HCT116 (cell line): ENCODE results near the gene AKR1E2. TPM values are rescaled to one million over a fixed set of nuclear protein-coding genes. Genes with fewer than 3 reads are reported as not detected.

Experiments used
- ATAC-seq: fragments of 200-7000 bp; cut with Tn5 transposase; 2 replicates; pipeline ENCODE4 v1.9.1; 2020; ENCODE audit warnings: mild to moderate bottlenecking, moderate library complexity
- BruUV-seq: library from RNA; stranded (reverse); fragments of 400-500 nt; replicated peaks from 2 replicates; lab custom pipeline; 2021; lab: Mats Ljungman, UMichigan
- CTCF ChIA-PET: fragments of 300-600 bp; sonication (Branson Sonifier 250); formaldehyde crosslinking; loops from one replicate; lab custom pipeline; 2021; ENCODE audit warnings: antibody characterized with exemption; lab: Charles Lee
- POLR2A ChIA-PET: fragments of 300-600, 350-600 bp; sonication (Branson Sonifier 250); formaldehyde crosslinking; loops from one replicate; lab custom pipeline; 2021; ENCODE audit warnings: antibody characterized with exemption; lab: Charles Lee
- RAD21 ChIA-PET, 2 experiments: fragments of 300-600 bp; sonication (Branson Sonifier 250); formaldehyde crosslinking; loops; one replicate each; lab custom pipeline; 2023; ENCODE audit warnings: low total read pairs in 2 of 2; ENCODE audit not compliant: uncharacterized antibody in 2 of 2, unreplicated experiment in 2 of 2, low non-redundant PET in 1 of 2; lab: Charles Lee
- DNase-seq: peaks from one replicate; pipeline ENCODE4 v3.0.0-alpha.2; 2010; ENCODE audit warnings: low read depth, low spot score
- H2AFZ ChIP-seq: fragments of 200-600 bp; shearing (Covaris generic), sonication (generic); 2 replicates; pipeline ENCODE4 v1.6.1; 2017; ENCODE audit warnings: low read depth, mixed run types, mixed read lengths, antibody characterized with exemption, low read length; ENCODE audit not compliant: poor library complexity, severe bottlenecking
- H3K27ac ChIP-seq: 2 replicates; pipeline ENCODE4 v1.5.1; 2012; ENCODE audit warnings: low read depth, low read length
- H3K27me3 ChIP-seq: fragments of 200-600 bp; sonication (generic); 2 replicates; pipeline ENCODE4 v1.6.1; 2016; ENCODE audit warnings: mixed run types, low read length, mixed read lengths; ENCODE audit not compliant: insufficient read depth
- H3K36me3 ChIP-seq, 2 experiments: fragments of 200-500 bp in 1 of 2; fragments of 200-600 bp in 1 of 2; sonication (Bioruptor generic) in 1 of 2; sonication (generic) in 1 of 2; 2 replicates each; pipeline versions ENCODE4 v1.5.1 to v1.6.1; 2014 to 2016; ENCODE audit warnings: low read length in 2 of 2, inconsistent platforms in 1 of 2, mixed read lengths in 1 of 2, mixed run types in 1 of 2; ENCODE audit not compliant: insufficient read depth in 2 of 2, control insufficient read depth in 1 of 2
- H3K4me1 ChIP-seq, 2 experiments: fragments of 200-600 bp in 1 of 2; sonication (generic) in 1 of 2; 2 replicates each; pipeline versions ENCODE4 v1.5.1 to v1.6.1; 2012 to 2017; ENCODE audit warnings: low read length in 2 of 2, inconsistent platforms in 1 of 2, mild to moderate bottlenecking in 1 of 2, mixed read lengths in 1 of 2, mixed run types in 1 of 2, moderate library complexity in 1 of 2; ENCODE audit not compliant: insufficient read depth in 2 of 2, control insufficient read depth in 1 of 2
- H3K4me2 ChIP-seq: fragments of 200-600 bp; sonication (generic); 2 replicates; pipeline ENCODE4 v1.6.1; 2017; ENCODE audit warnings: mixed run types, low read length, mixed read lengths
- H3K4me3 ChIP-seq, 2 experiments: fragments of 200-600 bp in 1 of 2; sonication (generic) in 1 of 2; replicated peaks in 1 of 2; 2 replicates each; pipeline ENCODE4 v1.5.1; 2011 to 2016; ENCODE audit warnings: low read length in 2 of 2, control low read depth in 1 of 2, low read depth in 1 of 2, mild to moderate bottlenecking in 1 of 2, mixed read lengths in 1 of 2, mixed run types in 1 of 2
- H3K79me2 ChIP-seq: fragments of 200-600 bp; sonication (generic); 2 replicates; pipeline ENCODE4 v1.6.1; 2017; ENCODE audit warnings: mild to moderate bottlenecking, mixed run types, low read length, moderate library complexity, mixed read lengths; ENCODE audit not compliant: insufficient read depth
- H3K9ac ChIP-seq: fragments of 200-600 bp; sonication (generic); 2 replicates; pipeline ENCODE4 v1.6.1; 2016; ENCODE audit warnings: low read length, mixed read lengths
- H3K9me2 ChIP-seq: fragments of 200-600 bp; sonication (generic), shearing (Covaris generic); 2 replicates; pipeline ENCODE4 v1.6.1; 2017; ENCODE audit warnings: mixed run types, mild to moderate bottlenecking, moderate library complexity; ENCODE audit not compliant: insufficient read depth
- H3K9me3 ChIP-seq, 2 experiments: fragments of 200-500 bp in 1 of 2; fragments of 200-600 bp in 1 of 2; sonication (Bioruptor generic) in 1 of 2; sonication (generic) in 1 of 2; 2 replicates each; pipeline ENCODE4 v1.6.1; 2014 to 2017; ENCODE audit warnings: low read length in 2 of 2, mixed read lengths in 2 of 2, inconsistent platforms in 1 of 2, low read depth in 1 of 2, mild to moderate bottlenecking in 1 of 2, mixed run types in 1 of 2, moderate library complexity in 1 of 2; ENCODE audit not compliant: control insufficient read depth in 1 of 2, insufficient read depth in 1 of 2
- H4K20me1 ChIP-seq: fragments of 200-600 bp; sonication (generic), shearing (Covaris generic); 2 replicates; pipeline ENCODE4 v1.6.1; 2017; ENCODE audit warnings: mixed run types, mild to moderate bottlenecking, moderate library complexity; ENCODE audit not compliant: insufficient read depth
- CBX3 ChIP-seq: IDR thresholded peaks from 2 replicates; pipeline ENCODE4 v1.6.1; 2012; ENCODE audit warnings: low read depth
- CEBPB ChIP-seq: IDR thresholded peaks from 2 replicates; pipeline ENCODE4 v1.6.1; 2012; ENCODE audit warnings: low read depth
- EGR1 ChIP-seq: IDR thresholded peaks from 2 replicates; pipeline ENCODE4 v1.6.1; 2012; ENCODE audit warnings: low read depth
- EZH2 ChIP-seq: fragments of 200-600 bp; sonication (generic); IDR thresholded peaks from 2 replicates; pipeline ENCODE4 v1.6.1; 2017; ENCODE audit warnings: antibody characterized with exemption, mixed run types
- JUND ChIP-seq: IDR thresholded peaks from 2 replicates; pipeline ENCODE4 v1.6.1; 2012
- POLR2A ChIP-seq: IDR thresholded peaks from 2 replicates; pipeline ENCODE4 v1.7.0; 2011; ENCODE audit warnings: borderline replicate concordance; ENCODE audit not compliant: insufficient read depth, insufficient read length; ENCODE audit errors: extremely low read depth
- POLR2AphosphoS5 ChIP-seq: IDR thresholded peaks from 2 replicates; pipeline ENCODE4 v1.6.1; 2011; ENCODE audit warnings: mild to moderate bottlenecking, low read depth, low read length, moderate library complexity
- RAD21 ChIP-seq: IDR thresholded peaks from 2 replicates; pipeline ENCODE4 v1.6.1; 2012; ENCODE audit warnings: low read depth, mild to moderate bottlenecking
- SIN3A ChIP-seq: IDR thresholded peaks from 2 replicates; pipeline ENCODE4 v1.6.1; 2012; ENCODE audit warnings: low read depth
- SRF ChIP-seq: IDR thresholded peaks from 2 replicates; pipeline ENCODE4 v1.6.1; 2012; ENCODE audit warnings: low read depth
- TCF7L2 ChIP-seq: IDR thresholded peaks from 2 replicates; pipeline ENCODE4 v1.7.0; 2011; ENCODE audit warnings: borderline replicate concordance, inconsistent platforms; ENCODE audit not compliant: insufficient read depth, insufficient read length; ENCODE audit errors: extremely low read depth
- ZFX ChIP-seq: fragments of 450-650 bp; IDR thresholded peaks from 2 replicates; pipeline ENCODE4 v1.6.1; 2017
- intact Hi-C: fragments of 100-400 bp; cut with micrococcal nuclease; formaldehyde crosslinking; loops from 2 replicates; pipeline ENCODE4 v1.10.0; 2022
- total RNA-seq: library from RNA; stranded (reverse); gene quantifications from one replicate; pipeline ENCODE4 v1.2.1, GENCODE V29; 2021; ENCODE audit not compliant: unreplicated experiment
- TF ChIP-seq, protein P1 (sequence below): IDR thresholded peaks from 2 replicates; pipeline ENCODE4 v1.6.1; 2012
- TF ChIP-seq, protein P2 (sequence below): IDR thresholded peaks from 2 replicates; pipeline ENCODE4 v1.6.1; 2012
- TF ChIP-seq, protein P3 (sequence below), 3 experiments: fragments of 200-600 bp in 1 of 3; sonication (generic) in 1 of 3; IDR thresholded peaks in 2 of 3; conservative IDR thresholded peaks in 1 of 3; 2 replicates each; pipeline ENCODE4 v1.5.1; 2012 to 2017; ENCODE audit warnings: low read depth in 2 of 3, low read length in 2 of 3, antibody characterized with exemption in 1 of 3, borderline replicate concordance in 1 of 3, control low read depth in 1 of 3, mild to moderate bottlenecking in 1 of 3, mixed read lengths in 1 of 3, mixed run types in 1 of 3, moderate library complexity in 1 of 3; ENCODE audit not compliant: insufficient read depth in 1 of 3
- TF ChIP-seq, protein P4 (sequence below): IDR thresholded peaks from 2 replicates; pipeline ENCODE4 v1.6.1; 2012; ENCODE audit warnings: low read depth

The AKR1E2 gene
- total RNA-seq, 1 experiment from 2014 or later, result 5.0 TPM

DNA sequence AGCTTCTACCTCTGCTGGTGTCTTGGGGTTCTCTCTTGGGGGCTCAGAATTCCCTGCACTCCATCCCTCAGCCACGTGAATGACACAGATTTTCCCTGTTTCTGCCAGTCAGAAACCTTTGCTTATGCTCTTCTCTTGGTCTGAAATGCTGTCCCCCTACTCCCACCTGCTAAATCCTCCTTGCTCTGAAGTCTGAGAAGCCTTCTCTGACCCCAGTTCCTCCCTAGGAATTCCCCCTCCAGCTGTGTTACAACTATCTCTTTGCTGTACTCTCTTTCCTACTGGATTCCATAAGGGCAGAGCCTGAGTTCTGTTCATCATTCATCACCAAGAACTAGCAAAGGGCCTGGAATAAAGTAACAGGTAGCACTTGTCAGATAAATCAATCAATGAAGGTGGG, 33.6 kb upstream of the AKR1E2 start:
- TF ChIP-seq RAD21 (no peak), SIN3A (no peak), JUND (no peak), ZFX (no peak), POLR2AphosphoS5 (no peak), CEBPB (no peak), EZH2 (no peak), CBX3 (no peak), SRF (no peak), TCF7L2 (no peak), POLR2A (no peak), EGR1 (no peak)
- TF ChIP-seq, protein P1, sequence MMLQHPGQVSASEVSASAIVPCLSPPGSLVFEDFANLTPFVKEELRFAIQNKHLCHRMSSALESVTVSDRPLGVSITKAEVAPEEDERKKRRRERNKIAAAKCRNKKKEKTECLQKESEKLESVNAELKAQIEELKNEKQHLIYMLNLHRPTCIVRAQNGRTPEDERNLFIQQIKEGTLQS, result no peak
- TF ChIP-seq, protein P2, sequence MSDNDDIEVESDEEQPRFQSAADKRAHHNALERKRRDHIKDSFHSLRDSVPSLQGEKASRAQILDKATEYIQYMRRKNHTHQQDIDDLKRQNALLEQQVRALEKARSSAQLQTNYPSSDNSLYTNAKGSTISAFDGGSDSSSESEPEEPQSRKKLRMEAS, result no peak
- TF ChIP-seq, protein P3, sequence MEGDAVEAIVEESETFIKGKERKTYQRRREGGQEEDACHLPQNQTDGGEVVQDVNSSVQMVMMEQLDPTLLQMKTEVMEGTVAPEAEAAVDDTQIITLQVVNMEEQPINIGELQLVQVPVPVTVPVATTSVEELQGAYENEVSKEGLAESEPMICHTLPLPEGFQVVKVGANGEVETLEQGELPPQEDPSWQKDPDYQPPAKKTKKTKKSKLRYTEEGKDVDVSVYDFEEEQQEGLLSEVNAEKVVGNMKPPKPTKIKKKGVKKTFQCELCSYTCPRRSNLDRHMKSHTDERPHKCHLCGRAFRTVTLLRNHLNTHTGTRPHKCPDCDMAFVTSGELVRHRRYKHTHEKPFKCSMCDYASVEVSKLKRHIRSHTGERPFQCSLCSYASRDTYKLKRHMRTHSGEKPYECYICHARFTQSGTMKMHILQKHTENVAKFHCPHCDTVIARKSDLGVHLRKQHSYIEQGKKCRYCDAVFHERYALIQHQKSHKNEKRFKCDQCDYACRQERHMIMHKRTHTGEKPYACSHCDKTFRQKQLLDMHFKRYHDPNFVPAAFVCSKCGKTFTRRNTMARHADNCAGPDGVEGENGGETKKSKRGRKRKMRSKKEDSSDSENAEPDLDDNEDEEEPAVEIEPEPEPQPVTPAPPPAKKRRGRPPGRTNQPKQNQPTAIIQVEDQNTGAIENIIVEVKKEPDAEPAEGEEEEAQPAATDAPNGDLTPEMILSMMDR (IDR thresholded peaks at IDR 0.05 in 2 of 3, conservative IDR thresholded peaks at IDR 0.05 in 1 of 3; ENCODE audit: borderline replicate concordance in 1 of 3, insufficient read depth in 1 of 3, low read depth in 2 of 3, low read length in 2 of 3), result no peak
- TF ChIP-seq, protein P4, sequence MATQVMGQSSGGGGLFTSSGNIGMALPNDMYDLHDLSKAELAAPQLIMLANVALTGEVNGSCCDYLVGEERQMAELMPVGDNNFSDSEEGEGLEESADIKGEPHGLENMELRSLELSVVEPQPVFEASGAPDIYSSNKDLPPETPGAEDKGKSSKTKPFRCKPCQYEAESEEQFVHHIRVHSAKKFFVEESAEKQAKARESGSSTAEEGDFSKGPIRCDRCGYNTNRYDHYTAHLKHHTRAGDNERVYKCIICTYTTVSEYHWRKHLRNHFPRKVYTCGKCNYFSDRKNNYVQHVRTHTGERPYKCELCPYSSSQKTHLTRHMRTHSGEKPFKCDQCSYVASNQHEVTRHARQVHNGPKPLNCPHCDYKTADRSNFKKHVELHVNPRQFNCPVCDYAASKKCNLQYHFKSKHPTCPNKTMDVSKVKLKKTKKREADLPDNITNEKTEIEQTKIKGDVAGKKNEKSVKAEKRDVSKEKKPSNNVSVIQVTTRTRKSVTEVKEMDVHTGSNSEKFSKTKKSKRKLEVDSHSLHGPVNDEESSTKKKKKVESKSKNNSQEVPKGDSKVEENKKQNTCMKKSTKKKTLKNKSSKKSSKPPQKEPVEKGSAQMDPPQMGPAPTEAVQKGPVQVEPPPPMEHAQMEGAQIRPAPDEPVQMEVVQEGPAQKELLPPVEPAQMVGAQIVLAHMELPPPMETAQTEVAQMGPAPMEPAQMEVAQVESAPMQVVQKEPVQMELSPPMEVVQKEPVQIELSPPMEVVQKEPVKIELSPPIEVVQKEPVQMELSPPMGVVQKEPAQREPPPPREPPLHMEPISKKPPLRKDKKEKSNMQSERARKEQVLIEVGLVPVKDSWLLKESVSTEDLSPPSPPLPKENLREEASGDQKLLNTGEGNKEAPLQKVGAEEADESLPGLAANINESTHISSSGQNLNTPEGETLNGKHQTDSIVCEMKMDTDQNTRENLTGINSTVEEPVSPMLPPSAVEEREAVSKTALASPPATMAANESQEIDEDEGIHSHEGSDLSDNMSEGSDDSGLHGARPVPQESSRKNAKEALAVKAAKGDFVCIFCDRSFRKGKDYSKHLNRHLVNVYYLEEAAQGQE, result no peak
- TF ChIP-seq, all 23 proteins: peak for 0
- H3K4me1 ChIP-seq, result no peaks in the 10 kb centered on the region
- no TSS peak for BruUV-seq
- ChIA-PET CTCF (interaction anchor here (0.8 to 1.2 kb wide), 2 partner anchors 11 to 23 kb away, joined by 3 read pairs; no protein-coding TSS in a partner anchor), POLR2A (no interaction called here), RAD21 (no interaction called here)
- no peaks in the 10 kb centered on the region for H3K79me2 ChIP-seq
- no peaks in the 10 kb centered on the region for H3K9me3 ChIP-seq
- no peak overlapping the region for H3K4me2 ChIP-seq
- H3K4me3 ChIP-seq, result no peak overlapping the region
- no peaks in the 10 kb centered on the region for H4K20me1 ChIP-seq
- H3K9ac ChIP-seq, result no peak overlapping the region
- intact Hi-C loops, result no loop called here
- H3K27me3 ChIP-seq, result no peaks in the 10 kb centered on the region
- DNase-seq, result no peak
- no peak overlapping the region for H2AFZ ChIP-seq
- no peak for ATAC-seq
- no peak overlapping the region for H3K27ac ChIP-seq
- H3K9me2 ChIP-seq, result no peaks in the 10 kb centered on the region
- no peaks in the 10 kb centered on the region for H3K36me3 ChIP-seq
